NCI-H345 (cell line): Measurements from ENCODE around the gene RPS15.

Experiments
- DNase-seq: peaks from one replicate; lab custom pipeline; 2025; lab: John Stamatoyannopoulos, UW

RPS15 gene

DNA sequence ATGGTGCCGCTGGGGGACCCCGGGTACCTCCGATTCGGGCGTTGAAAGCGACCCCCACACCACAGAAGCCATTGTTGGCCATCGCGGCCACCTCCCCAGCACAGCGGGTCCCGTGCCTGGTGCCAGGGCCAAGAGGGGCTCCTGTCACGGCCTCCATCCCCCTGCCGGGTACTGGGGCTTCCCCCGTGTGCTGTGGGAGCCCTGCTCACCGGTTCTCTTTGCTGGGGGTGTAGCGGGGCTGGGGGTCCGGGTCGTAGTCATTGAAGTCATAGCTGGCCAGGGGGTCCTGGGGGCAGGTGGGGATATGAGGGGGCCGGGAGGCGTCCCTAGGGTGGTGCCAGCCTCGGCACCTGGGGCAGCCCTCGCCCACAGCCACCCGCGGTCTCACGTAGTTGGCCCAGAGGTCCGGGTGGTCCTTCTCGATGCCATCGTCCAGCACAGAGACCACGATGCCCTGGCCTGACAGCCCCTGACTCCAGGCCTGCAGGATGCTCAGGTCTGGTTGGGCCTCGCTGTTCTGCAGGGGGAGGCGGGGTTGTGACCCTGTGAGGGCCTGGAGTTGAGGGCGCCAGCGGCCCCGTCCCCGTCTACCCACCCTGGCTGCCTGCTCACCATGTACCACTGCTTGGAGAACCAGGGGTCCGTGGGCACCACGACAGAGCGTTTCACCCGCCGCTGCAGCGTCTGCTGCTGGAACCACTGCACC is 49.5 kb downstream of the RPS15 start:
- no peak for DNase-seq

DNA sequence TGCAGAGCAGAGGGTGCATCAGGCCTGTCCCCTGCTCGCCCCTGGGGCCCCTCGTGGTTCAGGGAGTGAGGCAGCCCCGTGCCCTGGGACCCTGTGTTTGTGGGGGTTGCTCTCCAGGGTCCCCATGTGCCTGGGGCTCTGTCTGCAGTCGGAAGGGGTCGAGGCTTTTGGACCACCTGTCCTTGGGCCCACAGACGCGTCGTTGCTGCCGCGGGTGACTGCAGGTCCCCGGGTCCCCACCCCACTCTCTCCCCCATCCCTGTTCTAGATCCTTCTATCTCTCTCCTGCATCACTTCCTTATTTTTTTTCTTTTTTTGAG is 50.0 kb downstream of the RPS15 start:
- no peak for DNase-seq

DNA sequence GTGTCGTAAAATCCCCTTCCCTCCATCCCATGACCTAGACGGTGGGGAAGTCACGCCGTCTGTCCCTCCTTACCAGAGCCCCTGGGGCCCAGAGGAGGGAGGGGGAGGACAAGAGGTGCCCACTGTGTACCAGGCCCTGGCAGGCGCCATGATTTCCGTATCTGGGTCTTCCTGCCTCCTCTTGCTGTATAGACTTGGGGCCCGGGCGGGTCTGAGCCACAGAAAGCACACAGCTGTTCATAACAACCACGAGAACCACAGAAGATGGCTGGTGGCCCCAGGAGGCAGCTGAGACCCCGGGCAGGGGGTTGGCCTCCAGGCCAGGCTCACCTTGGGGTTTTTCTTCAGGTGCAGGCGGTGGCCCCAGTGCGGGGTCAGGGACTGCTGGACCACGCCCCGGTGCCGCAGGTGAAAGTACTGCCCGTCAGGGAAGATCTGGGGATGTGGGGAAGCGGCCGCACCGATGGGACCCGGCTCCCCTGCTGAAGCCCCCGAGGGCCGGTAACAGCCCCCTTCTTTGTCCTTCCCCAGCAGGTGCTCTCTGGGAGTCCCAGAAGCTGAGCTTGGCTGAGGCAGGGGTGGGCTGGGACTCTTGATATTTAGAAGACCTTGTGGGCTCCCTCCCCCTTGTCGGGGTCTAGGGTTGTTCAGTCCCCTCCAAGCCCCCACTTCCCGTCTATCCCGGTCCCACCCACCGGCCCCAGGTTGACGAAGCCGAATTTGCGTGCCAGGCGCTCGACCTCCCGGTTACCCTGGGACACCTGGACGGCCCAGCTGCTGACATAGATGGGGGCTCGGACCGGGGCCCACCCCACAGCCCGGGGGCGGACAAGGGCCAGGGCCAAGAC is 51.5 kb downstream of the RPS15 start:
- no peak for DNase-seq
